GM21786 (cell line): Measurements from ENCODE around the gene TSPAN6.

Source experiments
- ATAC-seq: cut with Tn5 transposase; IDR thresholded peaks from one replicate; pipeline ENCODE4 v1.9.1; 2021; ENCODE audit not compliant: unreplicated experiment

Gene TSPAN6

DNA sequence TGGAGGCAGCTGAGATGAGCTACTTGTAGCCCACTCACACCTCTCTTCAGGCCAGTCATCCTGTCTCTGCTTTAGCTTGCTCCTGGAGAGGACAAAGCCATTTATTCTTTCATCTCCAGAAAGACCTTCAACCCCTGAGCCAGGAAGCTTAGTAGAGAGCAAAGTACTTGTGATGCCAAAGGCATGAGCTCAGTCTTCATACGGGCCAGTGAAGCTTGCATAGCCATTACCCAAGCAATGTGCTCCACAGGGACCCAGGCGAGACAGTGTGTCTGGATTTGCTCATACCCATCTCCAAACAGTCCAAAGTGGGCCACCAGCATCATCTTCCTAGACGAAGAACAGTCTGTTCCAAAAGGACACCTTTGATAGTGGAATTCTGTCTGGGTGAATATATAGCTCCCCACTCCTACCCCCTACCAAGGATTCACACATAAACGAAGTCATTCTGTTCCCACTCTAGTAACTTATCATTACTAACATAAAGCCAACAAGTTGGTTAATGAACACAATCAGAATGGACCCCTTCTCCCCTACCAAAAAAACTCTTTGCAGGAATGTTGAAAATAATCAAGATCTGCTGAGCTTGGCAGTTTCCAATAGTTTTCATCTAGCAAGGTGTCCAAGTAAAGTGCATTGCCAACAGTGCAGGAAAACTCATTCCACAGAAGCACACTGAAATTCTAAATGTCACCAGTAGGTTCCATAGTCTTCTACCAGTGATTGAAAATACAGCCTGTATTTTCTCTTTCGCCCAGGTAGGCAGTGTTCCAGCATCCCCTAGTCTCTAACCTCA is 45.2 kb downstream of the TSPAN6 start:
- ATAC-seq = no peak

DNA sequence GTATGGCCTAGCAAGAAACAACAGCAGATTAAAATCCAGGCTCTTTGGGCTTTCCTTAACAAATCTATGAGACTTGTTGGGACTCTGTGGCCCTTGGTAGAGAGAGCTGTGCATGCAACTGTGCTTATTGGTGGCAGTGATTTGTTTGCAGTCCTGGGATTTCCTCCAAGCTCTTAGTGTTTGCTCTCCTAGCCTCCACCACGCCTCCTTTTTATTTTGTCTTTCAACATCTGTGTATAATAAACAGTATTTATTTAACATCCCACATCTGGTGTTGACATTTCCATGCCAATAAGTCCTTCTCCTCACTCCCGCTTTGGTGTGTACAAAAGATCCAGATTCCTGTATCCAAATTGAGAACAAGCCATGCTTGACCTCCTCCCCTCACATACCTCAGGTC is 48.7 kb downstream of the TSPAN6 start:
- no peak for ATAC-seq

DNA sequence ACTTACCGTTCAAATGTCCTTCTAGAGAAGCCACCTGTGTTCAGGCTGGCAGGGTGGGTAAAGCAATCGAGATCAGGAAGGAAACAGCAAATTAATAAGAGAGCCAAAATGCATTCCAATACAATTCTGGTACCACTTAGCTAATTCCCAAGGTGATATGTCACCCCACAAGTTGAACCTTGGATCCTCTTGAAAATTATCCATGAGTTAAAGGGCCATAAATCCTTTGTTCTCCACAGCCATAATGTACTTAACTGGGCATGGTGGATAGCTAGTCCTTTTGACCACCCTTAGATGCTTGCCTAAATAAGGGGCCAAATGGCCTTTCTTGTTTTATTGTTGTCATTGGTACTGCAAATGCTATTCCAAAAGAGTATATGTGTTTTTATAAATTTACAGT is 49.9 kb downstream of the TSPAN6 start:
- no peak for ATAC-seq

DNA sequence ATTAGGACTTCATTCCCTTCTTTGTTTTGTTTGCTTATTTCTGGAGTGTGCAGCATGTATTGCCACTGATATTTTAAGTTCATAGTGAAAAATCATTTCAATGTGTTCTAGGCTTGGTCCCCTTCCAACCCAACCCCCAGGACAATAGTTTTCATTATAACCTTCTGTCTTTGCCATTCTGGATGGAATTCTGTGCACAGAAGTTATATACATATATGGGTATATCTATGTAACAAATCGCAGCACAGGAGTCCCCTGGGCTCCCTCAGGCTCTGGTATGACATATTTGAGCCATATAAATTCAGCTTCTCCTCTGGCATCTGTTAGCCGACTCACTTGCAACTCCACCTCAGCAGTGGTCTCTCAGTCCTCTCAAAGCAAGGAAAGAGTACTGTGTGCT is 52.0 kb downstream of the TSPAN6 start, which contains the start of gene TNMD:
Gene TNMD (plus strand): TSS at position 326 of the 400 bp plus-strand sequence. CDS start 83 bp downstream, outside the sequence.
- ATAC-seq = no peak
